ENCODE measurements around the gene KIAA1217. TPM values are rescaled to one million over a fixed set of nuclear protein-coding genes. Genes with fewer than 3 reads are reported as not detected.

Gene KIAA1217
- total RNA-seq, 4 donors from 2014 or later = 46.9 to 108 (median 61.5) TPM

- no peak overlapping the region for H3K27ac ChIP-seq
- H3K4me1 ChIP-seq = no peaks in the 10 kb centered on the region
- H3K36me3 ChIP-seq = no peaks in the 10 kb centered on the region
- H3K27me3 ChIP-seq = no peaks in the 10 kb centered on the region
- no peak overlapping the region for H3K4me3 ChIP-seq
- H3K9me3 ChIP-seq = no peaks in the 10 kb centered on the region
- TF ChIP-seq, protein P1, sequence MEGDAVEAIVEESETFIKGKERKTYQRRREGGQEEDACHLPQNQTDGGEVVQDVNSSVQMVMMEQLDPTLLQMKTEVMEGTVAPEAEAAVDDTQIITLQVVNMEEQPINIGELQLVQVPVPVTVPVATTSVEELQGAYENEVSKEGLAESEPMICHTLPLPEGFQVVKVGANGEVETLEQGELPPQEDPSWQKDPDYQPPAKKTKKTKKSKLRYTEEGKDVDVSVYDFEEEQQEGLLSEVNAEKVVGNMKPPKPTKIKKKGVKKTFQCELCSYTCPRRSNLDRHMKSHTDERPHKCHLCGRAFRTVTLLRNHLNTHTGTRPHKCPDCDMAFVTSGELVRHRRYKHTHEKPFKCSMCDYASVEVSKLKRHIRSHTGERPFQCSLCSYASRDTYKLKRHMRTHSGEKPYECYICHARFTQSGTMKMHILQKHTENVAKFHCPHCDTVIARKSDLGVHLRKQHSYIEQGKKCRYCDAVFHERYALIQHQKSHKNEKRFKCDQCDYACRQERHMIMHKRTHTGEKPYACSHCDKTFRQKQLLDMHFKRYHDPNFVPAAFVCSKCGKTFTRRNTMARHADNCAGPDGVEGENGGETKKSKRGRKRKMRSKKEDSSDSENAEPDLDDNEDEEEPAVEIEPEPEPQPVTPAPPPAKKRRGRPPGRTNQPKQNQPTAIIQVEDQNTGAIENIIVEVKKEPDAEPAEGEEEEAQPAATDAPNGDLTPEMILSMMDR (IDR thresholded peaks at IDR 0.05) = no peak
- TF ChIP-seq POLR2A (IDR thresholded peaks at IDR 0.05) = no peak
- DNase-seq = no peak
Observed at GRCh38 chr10:24255115-24255880, 46.4 kb downstream of the KIAA1217 start.

DNA sequence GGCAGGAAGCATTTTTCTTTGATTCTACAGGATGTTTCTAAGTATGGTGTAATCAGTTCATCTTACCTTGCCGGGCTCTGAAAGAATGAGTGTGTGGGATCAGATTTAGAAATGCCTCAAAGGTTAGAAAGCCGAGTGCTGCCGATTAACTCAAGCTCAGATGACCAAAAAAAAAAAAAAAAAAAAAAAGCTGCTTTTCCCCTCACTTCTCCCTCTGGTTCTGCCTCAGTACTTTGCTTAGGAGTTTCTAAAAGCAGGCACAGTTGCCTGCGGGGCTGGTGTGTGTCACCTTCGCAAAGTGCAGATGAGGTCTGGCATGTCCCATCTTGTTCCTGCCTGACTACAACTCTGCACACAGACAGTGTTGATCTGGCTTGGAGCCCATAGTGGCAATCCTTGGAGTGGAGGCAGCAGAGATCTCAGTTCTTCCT is 47.0 kb downstream of the KIAA1217 start:
- no peak overlapping the region for H3K4me3 ChIP-seq
- no peak overlapping the region for H3K27ac ChIP-seq
- no peaks in the 10 kb centered on the region for H3K36me3 ChIP-seq
- H3K27me3 ChIP-seq = no peaks in the 10 kb centered on the region
- DNase-seq = no peak
- TF ChIP-seq, protein P1 (IDR thresholded peaks at IDR 0.05) = no peak
- no peak for TF ChIP-seq POLR2A (IDR thresholded peaks at IDR 0.05)
- no peaks in the 10 kb centered on the region for H3K4me1 ChIP-seq
- H3K9me3 ChIP-seq = no peaks in the 10 kb centered on the region

DNA sequence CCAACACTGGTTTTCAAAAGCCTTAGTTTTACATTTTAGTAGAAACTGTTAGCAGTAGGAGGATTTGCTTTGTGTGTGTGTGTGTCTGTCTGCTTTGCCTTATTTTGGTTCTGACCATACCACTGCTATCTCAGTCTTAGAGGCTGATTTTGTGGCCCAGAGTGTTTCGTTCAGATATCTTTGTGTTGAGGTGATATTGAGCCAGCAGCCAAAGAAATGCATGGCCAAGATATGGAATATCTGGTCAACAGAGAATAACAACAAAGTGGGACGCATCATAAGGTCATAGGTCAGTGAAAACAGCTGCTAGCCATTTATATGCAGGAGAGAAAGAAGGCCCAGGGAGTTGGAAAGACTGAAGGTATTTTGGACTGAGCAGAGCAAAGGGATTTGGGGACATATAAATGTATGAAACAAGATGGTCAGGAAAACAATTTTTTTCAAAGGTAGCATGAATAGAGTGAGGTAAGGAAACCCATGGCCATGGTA is 47.7 kb downstream of the KIAA1217 start:
- H3K27ac ChIP-seq = no peak overlapping the region
- H3K9me3 ChIP-seq = no peaks in the 10 kb centered on the region
- no peaks in the 10 kb centered on the region for H3K4me1 ChIP-seq

GRCh38 chr10:24257588-24257987 is 48.6 kb downstream of the KIAA1217 start:
- Histone ChIP-seq H3K9me3 (no peaks in the 10 kb centered on the region), H3K4me3 (no peak overlapping the region), H3K27ac (no peak overlapping the region), H3K36me3 (no peaks in the 10 kb centered on the region), H3K4me1 (no peaks in the 10 kb centered on the region), H3K27me3 (no peaks in the 10 kb centered on the region)
- no peak for TF ChIP-seq POLR2A (IDR thresholded peaks at IDR 0.05)
- TF ChIP-seq, protein P1 (IDR thresholded peaks at IDR 0.05) = no peak
- DNase-seq = no peak

More for the DNA sequence above, 47.7 kb downstream of the KIAA1217 start:
- TF ChIP-seq POLR2A (IDR thresholded peaks at IDR 0.05) = no peak
- Histone ChIP-seq H3K27me3 (no peaks in the 10 kb centered on the region), H3K4me3 (no peak overlapping the region), H3K36me3 (no peaks in the 10 kb centered on the region)
- DNase-seq = no peak

GRCh38 chr10:24259365-24260130 is 50.6 kb downstream of the KIAA1217 start:
- H3K4me1 ChIP-seq = no peaks in the 10 kb centered on the region
- H3K27ac ChIP-seq = no peak overlapping the region
- DNase-seq = no peak

More at GRCh38 chr10:24259365-24260130, 50.6 kb downstream of the KIAA1217 start:
- Histone ChIP-seq H3K9me3 (no peaks in the 10 kb centered on the region), H3K27me3 (no peaks in the 10 kb centered on the region), H3K36me3 (no peaks in the 10 kb centered on the region), H3K4me3 (no peak overlapping the region)
- TF ChIP-seq POLR2A (IDR thresholded peaks at IDR 0.05) = no peak
- TF ChIP-seq, protein P1 (IDR thresholded peaks at IDR 0.05) = no peak
